IMR-90 (cell line): ENCODE measurements around the gene RAP1A. TPM values are rescaled to one million over a fixed set of nuclear protein-coding genes. Genes with fewer than 3 reads are reported as not detected.
A peak's percentile ranks its signal among the peaks of the same experiment; 100 is the strongest.

Experiments
- ATAC-seq: fragments of 200-7000 bp; cut with Tn5 transposase; 2 replicates; pipeline ENCODE4 v1.9.1; 2020; ENCODE audit warnings: low read depth, mild to moderate bottlenecking, moderate library complexity
- BruUV-seq: library from RNA; stranded (reverse); fragments of 400-500 nt; replicated peaks from 2 replicates; lab custom pipeline; 2021; lab: Mats Ljungman, UMichigan
- CTCF ChIA-PET: fragments of 300-600 bp; formaldehyde crosslinking; extraction: SDS; loops from one replicate; lab custom pipeline; 2021; ENCODE audit warnings: antibody characterized with exemption; lab: Yijun Ruan, JAX
- POLR2A ChIA-PET: fragments of 300-600 bp; sonication (Branson Sonifier 250); formaldehyde crosslinking; loops from one replicate; lab custom pipeline; 2022; ENCODE audit warnings: antibody characterized with exemption; ENCODE audit not compliant: unreplicated experiment; lab: Charles Lee
- DNase-seq: peaks from one replicate; pipeline ENCODE4 v3.0.0; 2013
- H2AFZ ChIP-seq: replicated peaks from 2 replicates; pipeline ENCODE3; 2013; ENCODE audit warnings: low read length, mild to moderate bottlenecking; ENCODE audit not compliant: poor library complexity
- H2AK5ac ChIP-seq: 2 replicates; pipeline ENCODE4 v1.6.1; 2013; ENCODE audit warnings: low read depth, low read length, inconsistent platforms
- H2AK9ac ChIP-seq: replicated peaks from 2 replicates; pipeline ENCODE3; 2013; ENCODE audit warnings: mild to moderate bottlenecking, low read depth, low read length, moderate library complexity; ENCODE audit not compliant: poor library complexity
- H2BK120ac ChIP-seq: 2 replicates; pipeline ENCODE4 v1.6.1; 2013; ENCODE audit warnings: low read depth, low read length, inconsistent platforms
- H2BK15ac ChIP-seq: 3 replicates; pipeline ENCODE4 v1.6.1; 2013; ENCODE audit warnings: low read depth, low read length, inconsistent platforms
- H2BK20ac ChIP-seq: 2 replicates; pipeline ENCODE4 v1.6.1; 2013; ENCODE audit warnings: low read depth, mild to moderate bottlenecking, inconsistent platforms, low read length, moderate library complexity
- H2BK5ac ChIP-seq: 2 replicates; pipeline ENCODE4 v1.6.1; 2013; ENCODE audit warnings: mild to moderate bottlenecking, low read depth, low read length, inconsistent platforms; ENCODE audit not compliant: poor library complexity, severe bottlenecking
- H3K14ac ChIP-seq: replicated peaks from 2 replicates; pipeline ENCODE4 v1.6.1; 2013; ENCODE audit warnings: low read depth, low read length, inconsistent platforms
- H3K18ac ChIP-seq: 2 replicates; pipeline ENCODE4 v1.6.1; 2013; ENCODE audit warnings: low read depth, low read length, control low read depth
- H3K23ac ChIP-seq: 2 replicates; pipeline ENCODE4 v1.6.1; 2013; ENCODE audit warnings: low read depth, low read length, inconsistent platforms
- H3K27ac ChIP-seq: 2 replicates; pipeline ENCODE4 v1.5.1; 2013; ENCODE audit warnings: mild to moderate bottlenecking, control low read depth, low read length; ENCODE audit not compliant: insufficient read depth
- H3K27me3 ChIP-seq: 2 replicates; pipeline ENCODE4 v1.6.1; 2013; ENCODE audit warnings: low read length; ENCODE audit not compliant: control insufficient read depth, insufficient read depth
- H3K36me3 ChIP-seq: 2 replicates; pipeline ENCODE4 v1.6.1; 2013; ENCODE audit warnings: low read length, mixed read lengths; ENCODE audit not compliant: control insufficient read depth, insufficient read depth
- H3K4ac ChIP-seq: 2 replicates; pipeline ENCODE4 v1.6.1; 2013; ENCODE audit warnings: low read depth, low read length, inconsistent platforms
- H3K4me1 ChIP-seq: 2 replicates; pipeline ENCODE4 v1.6.1; 2013; ENCODE audit warnings: low read length, mixed read lengths; ENCODE audit not compliant: control insufficient read depth, insufficient read depth
- H3K4me2 ChIP-seq: 2 replicates; pipeline ENCODE4 v1.6.1; 2013; ENCODE audit warnings: low read depth, mild to moderate bottlenecking, control low read depth, low read length, moderate library complexity
- H3K4me3 ChIP-seq: 2 replicates; pipeline ENCODE4 v1.5.1; 2013; ENCODE audit warnings: low read depth, mild to moderate bottlenecking, control low read depth, low read length, moderate library complexity; ENCODE audit not compliant: insufficient read depth
- H3K56ac ChIP-seq: 2 replicates; pipeline ENCODE4 v1.6.1; 2013; ENCODE audit warnings: low read length, inconsistent platforms; ENCODE audit not compliant: insufficient read depth; ENCODE audit errors: extremely low read depth
- H3K79me1 ChIP-seq, 2 experiments: 2 replicates each; pipeline ENCODE4 v1.6.1; 2013; ENCODE audit warnings: low read length in 2 of 2, inconsistent platforms in 1 of 2, low read depth in 1 of 2
- H3K9ac ChIP-seq: 2 replicates; pipeline ENCODE4 v1.6.1; 2013; ENCODE audit warnings: low read depth, low read length, control low read depth
- H3K9me1 ChIP-seq: 2 replicates; pipeline ENCODE4 v1.6.1; 2013; ENCODE audit warnings: low read length, inconsistent platforms; ENCODE audit not compliant: insufficient read depth
- H3K9me3 ChIP-seq: 2 replicates; pipeline ENCODE4 v1.6.1; 2013; ENCODE audit warnings: low read length; ENCODE audit not compliant: control insufficient read depth, insufficient read depth
- H4K20me1 ChIP-seq: 2 replicates; pipeline ENCODE4 v1.6.1; 2013; ENCODE audit warnings: low read length, inconsistent platforms; ENCODE audit not compliant: insufficient read depth
- H4K5ac ChIP-seq: 2 replicates; pipeline ENCODE4 v1.6.1; 2013; ENCODE audit warnings: mild to moderate bottlenecking, low read depth, low read length, control low read depth
- H4K8ac ChIP-seq, 2 experiments: 2 replicates each; pipeline ENCODE4 v1.6.1; 2013; ENCODE audit warnings: low read depth in 2 of 2, low read length in 2 of 2, control low read depth in 1 of 2, inconsistent platforms in 1 of 2
- H4K91ac ChIP-seq: 2 replicates; pipeline ENCODE4 v1.6.1; 2013; ENCODE audit warnings: low read depth, low read length, inconsistent platforms; ENCODE audit not compliant: insufficient read depth
- CEBPB ChIP-seq: IDR thresholded peaks from 2 replicates; pipeline ENCODE4 v1.6.1; 2012; ENCODE audit warnings: low read depth, low read length, improper control_type of control experiment
- POLR2A ChIP-seq: IDR thresholded peaks from 2 replicates; pipeline ENCODE4 v1.6.1; 2012; ENCODE audit warnings: mild to moderate bottlenecking, low read depth, low read length
- RAD21 ChIP-seq: IDR thresholded peaks from 2 replicates; pipeline ENCODE4 v1.6.1; 2012; ENCODE audit warnings: low read length, improper control_type of control experiment
- SMC3 ChIP-seq: fragments of 150-350 bp; IDR thresholded peaks from 2 replicates; pipeline ENCODE4 v1.6.1; 2016; ENCODE audit warnings: low read depth, mild to moderate bottlenecking, antibody characterized with exemption, low read length, moderate library complexity
- WGBS, 2 experiments: methylation state at CpG; one replicate each; pipeline versions ENCODE4 v1.1.5 to v1.1.7; 2013; ENCODE audit warnings: missing lambda C conversion rate in 2 of 2; ENCODE audit not compliant: insufficient read length in 1 of 2; ENCODE audit errors: extremely low coverage in 2 of 2; 5-methylcytosine and 5-hydroxymethylcytosine counted together
- dilution Hi-C: fragments of 300-500 bp; cut with HindIII; formaldehyde crosslinking; loops from one replicate; pipeline ENCODE4 v1.14.3; 2018; ENCODE audit warnings: low sequenced_read_pairs; ENCODE audit not compliant: unreplicated experiment
- in situ Hi-C: fragments of 300-500 bp; cut with MboI; formaldehyde crosslinking; loops from 3 replicates; pipeline ENCODE4 v1.14.3; 2019; ENCODE audit warnings: low sequenced_read_pairs, inconsistent platforms, mixed read lengths
- intact Hi-C: fragments of 100-400 bp; cut with micrococcal nuclease; formaldehyde crosslinking; loops from 2 replicates; pipeline ENCODE4 v1.10.0; 2022
- polyA plus RNA-seq, 3 experiments: library from polyadenylated mRNA; depleted of rRNA; stranded (reverse); fragments of >200 nt; gene quantifications; 2 replicates each; pipeline ENCODE4 v1.2.3, GENCODE V29; 2012; ENCODE audit warnings: low replicate concordance in 1 of 3
- total RNA-seq: library from RNA; depleted of rRNA; stranded (reverse); fragments of >200 nt; gene quantifications from 2 replicates; pipeline ENCODE4 v1.2.3, GENCODE V29; 2012
- TF ChIP-seq, protein P1 (sequence below): conservative IDR thresholded peaks from 2 replicates; pipeline ENCODE4 v1.5.1; 2012; ENCODE audit warnings: mild to moderate bottlenecking, low read depth, low read length, improper control_type of control experiment

RAP1A gene
- total and polyA plus RNA-seq, 2 of the 4 experiments (the other 2 are of a cell fraction): 18.1 to 43.6 TPM

DNA sequence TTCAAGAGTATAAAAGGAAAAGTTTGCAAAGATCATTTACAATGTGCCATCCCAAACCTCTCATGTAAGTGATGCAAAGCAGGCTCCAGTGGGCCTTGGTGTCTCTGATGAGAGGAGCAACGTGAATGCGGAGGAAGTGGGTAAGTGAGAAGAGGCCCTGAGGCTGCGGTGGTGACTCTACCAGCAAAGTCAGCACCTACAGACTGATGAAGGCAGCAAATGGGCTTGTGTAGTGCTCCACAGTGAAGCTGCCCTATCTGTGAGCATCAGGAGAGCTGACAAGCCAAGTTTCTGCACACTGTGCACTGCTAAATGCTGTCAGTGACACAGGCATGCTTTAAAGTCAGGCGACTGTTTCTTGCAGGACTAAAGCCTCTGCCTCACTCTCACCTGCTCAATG lies 15.6 kb upstream of the RAP1A start:
- H2BK5ac ChIP-seq: no peak overlapping the region
- CTCF ChIA-PET: no interaction called here
- no peaks in the 10 kb centered on the region for H3K27me3 ChIP-seq
- 0 out of 2 replicates have a peak overlapping the region, but pooled peaks have one; percentile 9 for H2BK120ac ChIP-seq
- H4K5ac ChIP-seq: no peak overlapping the region
- ATAC-seq (no peak), DNase-seq (no peak)
- H3K36me3 ChIP-seq: no peaks in the 10 kb centered on the region
- no CpG with 5 or more reads among the region's 4 CpGs for WGBS, 2 experiments
- no peak for TF ChIP-seq POLR2A
- no peak for TF ChIP-seq SMC3
- no peak for TF ChIP-seq CEBPB
- TF ChIP-seq RAD21: no peak
- TF ChIP-seq, protein P1, sequence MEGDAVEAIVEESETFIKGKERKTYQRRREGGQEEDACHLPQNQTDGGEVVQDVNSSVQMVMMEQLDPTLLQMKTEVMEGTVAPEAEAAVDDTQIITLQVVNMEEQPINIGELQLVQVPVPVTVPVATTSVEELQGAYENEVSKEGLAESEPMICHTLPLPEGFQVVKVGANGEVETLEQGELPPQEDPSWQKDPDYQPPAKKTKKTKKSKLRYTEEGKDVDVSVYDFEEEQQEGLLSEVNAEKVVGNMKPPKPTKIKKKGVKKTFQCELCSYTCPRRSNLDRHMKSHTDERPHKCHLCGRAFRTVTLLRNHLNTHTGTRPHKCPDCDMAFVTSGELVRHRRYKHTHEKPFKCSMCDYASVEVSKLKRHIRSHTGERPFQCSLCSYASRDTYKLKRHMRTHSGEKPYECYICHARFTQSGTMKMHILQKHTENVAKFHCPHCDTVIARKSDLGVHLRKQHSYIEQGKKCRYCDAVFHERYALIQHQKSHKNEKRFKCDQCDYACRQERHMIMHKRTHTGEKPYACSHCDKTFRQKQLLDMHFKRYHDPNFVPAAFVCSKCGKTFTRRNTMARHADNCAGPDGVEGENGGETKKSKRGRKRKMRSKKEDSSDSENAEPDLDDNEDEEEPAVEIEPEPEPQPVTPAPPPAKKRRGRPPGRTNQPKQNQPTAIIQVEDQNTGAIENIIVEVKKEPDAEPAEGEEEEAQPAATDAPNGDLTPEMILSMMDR: no peak
- no peak overlapping the region for H2BK15ac ChIP-seq
- H4K20me1 ChIP-seq: no peaks in the 10 kb centered on the region
- no peak overlapping the region for H4K8ac ChIP-seq
- intact Hi-C loops (no loop called here), in situ Hi-C loops (no loop called here), dilution Hi-C loops (no loop called here)
- H4K91ac ChIP-seq: no peak overlapping the region
- POLR2A ChIA-PET: no interaction called here
- H2AFZ ChIP-seq: peak overlapping the region; percentile 16
- no peak overlapping the region for H3K9ac ChIP-seq
- H3K4me2 ChIP-seq: no peak overlapping the region
- no TSS peak for BruUV-seq
- H3K79me1 ChIP-seq: no peaks in the 10 kb centered on the region
- H2AK5ac ChIP-seq: peak overlapping the region; percentile 68
- H3K9me3 ChIP-seq: no peaks in the 10 kb centered on the region
- H3K14ac ChIP-seq: no peak overlapping the region
- no peak overlapping the region for H3K4me3 ChIP-seq
- no peak overlapping the region; the same call in 1 of the 2 replicates for H3K56ac ChIP-seq
- H3K4ac ChIP-seq: no peak overlapping the region; the same call in 1 of the 2 replicates
- peaks cover 12% of the 10 kb centered on the region; the same call in 1 of the 2 replicates for H3K9me1 ChIP-seq
- H3K18ac ChIP-seq: no peak overlapping the region
- H3K23ac ChIP-seq: no peak overlapping the region
- H3K27ac ChIP-seq: no peak overlapping the region
- no peak overlapping the region for H2BK20ac ChIP-seq
- H3K4me1 ChIP-seq: peaks cover 13% of the 10 kb centered on the region
- no peak overlapping the region for H2AK9ac ChIP-seq
